ENCODE data around the gene TBCEL.

Gene TBCEL

GRCh38 chr11:121071846-121072450 is 48.0 kb downstream of the TBCEL start:
- Histone ChIP-seq H3K4me1 (ENCODE audit: control insufficient read depth, low read length) (no peaks in the 10 kb centered on the region), H3K79me2 (ENCODE audit: control insufficient read depth, low read length) (no peaks in the 10 kb centered on the region), H3K4me2 (ENCODE audit: low read length) (no peak overlapping the region), H3F3A (ENCODE audit: control insufficient read depth, insufficient read depth) (no peaks in the 10 kb centered on the region), H3K36me3 (ENCODE audit: control insufficient read depth, low read length) (peaks cover 4% of the 10 kb centered on the region), H3K27ac (ENCODE audit: low read depth, low read length) (no peak overlapping the region), H3K27me3 (ENCODE audit: control insufficient read depth, low read length) (no peaks in the 10 kb centered on the region), H3K9me2 (replicated peaks; ENCODE audit: control insufficient read depth, low read length) (no peaks in the 10 kb centered on the region), H4K20me1 (ENCODE audit: control insufficient read depth, insufficient read depth, low read depth, low read length) (no peaks in the 10 kb centered on the region), H3K4me3 (ENCODE audit: low read length) (no peak overlapping the region), H3K9me3 (ENCODE audit: control insufficient read depth, insufficient read depth, low read length) (no peaks in the 10 kb centered on the region)
- TF ChIP-seq EZH2phosphoT487 (IDR thresholded peaks at IDR 0.05; ENCODE audit: borderline replicate concordance, low read length) = no peak
- no peak for TF ChIP-seq CTCF (IDR thresholded peaks at IDR 0.05; ENCODE audit: low read depth, low read length, poor library complexity, severe bottlenecking)

DNA sequence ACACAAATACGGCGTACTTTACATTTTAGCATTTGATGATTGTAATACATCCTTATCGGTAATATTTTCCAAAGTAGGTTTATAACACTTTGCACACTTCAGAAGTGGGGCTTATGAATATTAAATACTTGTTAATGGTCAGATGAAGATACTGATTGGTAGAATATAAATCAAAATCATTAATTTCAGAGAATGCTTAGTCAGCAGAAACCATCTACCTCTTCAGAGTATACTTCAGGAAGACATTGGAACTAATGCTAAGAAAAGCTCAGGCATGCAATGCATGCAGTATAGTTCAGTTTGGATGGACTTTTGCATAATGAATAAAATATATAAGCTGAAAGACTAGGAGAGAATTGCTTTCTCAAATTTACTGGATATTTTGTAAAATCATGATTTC is 57.4 kb downstream of the TBCEL start:
- Histone ChIP-seq H3K9me2 (replicated peaks; ENCODE audit: control insufficient read depth, low read length) (no peaks in the 10 kb centered on the region), H4K20me1 (ENCODE audit: control insufficient read depth, insufficient read depth, low read depth, low read length) (no peaks in the 10 kb centered on the region), H3K36me3 (ENCODE audit: control insufficient read depth, low read length) (no peaks in the 10 kb centered on the region; the same call in 1 of the 2 replicates), H3K27me3 (ENCODE audit: control insufficient read depth, low read length) (no peaks in the 10 kb centered on the region), H3K79me2 (ENCODE audit: control insufficient read depth, low read length) (no peaks in the 10 kb centered on the region), H3K4me2 (ENCODE audit: low read length) (no peak overlapping the region), H3K27ac (ENCODE audit: low read depth, low read length) (no peak overlapping the region), H3K4me1 (ENCODE audit: control insufficient read depth, low read length) (no peaks in the 10 kb centered on the region), H3K4me3 (ENCODE audit: low read length) (no peak overlapping the region), H3K9me3 (ENCODE audit: control insufficient read depth, insufficient read depth, low read length) (no peaks in the 10 kb centered on the region), H3F3A (ENCODE audit: control insufficient read depth, insufficient read depth) (no peaks in the 10 kb centered on the region)
- no peak for TF ChIP-seq EZH2phosphoT487 (IDR thresholded peaks at IDR 0.05; ENCODE audit: borderline replicate concordance, low read length)
- no peak for TF ChIP-seq CTCF (IDR thresholded peaks at IDR 0.05; ENCODE audit: low read depth, low read length, poor library complexity, severe bottlenecking)

DNA sequence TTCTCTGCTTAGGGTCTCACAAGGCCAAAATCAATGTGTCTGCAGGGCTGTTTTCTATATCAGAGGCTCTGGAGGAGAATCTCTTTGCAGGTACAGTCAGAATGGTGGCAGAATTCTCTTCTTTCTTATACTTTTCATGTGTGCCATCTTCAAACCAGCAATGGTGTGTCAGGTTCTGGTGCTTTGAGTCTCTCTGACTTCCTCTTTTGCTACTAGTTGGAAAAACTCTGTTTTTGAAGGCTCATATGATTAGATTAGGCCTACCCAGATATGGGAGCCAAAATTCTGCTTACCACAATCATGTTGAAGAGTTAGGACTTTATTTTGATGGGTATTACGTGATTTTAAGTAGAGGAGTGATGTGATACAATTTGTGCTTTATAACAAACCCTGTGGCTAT is 58.3 kb downstream of the TBCEL start:
- Histone ChIP-seq H3K4me3 (ENCODE audit: low read length) (no peak overlapping the region), H3F3A (ENCODE audit: control insufficient read depth, insufficient read depth) (no peaks in the 10 kb centered on the region), H3K27ac (ENCODE audit: low read depth, low read length) (no peak overlapping the region), H4K20me1 (ENCODE audit: control insufficient read depth, insufficient read depth, low read depth, low read length) (no peaks in the 10 kb centered on the region), H3K27me3 (ENCODE audit: control insufficient read depth, low read length) (no peaks in the 10 kb centered on the region), H3K4me1 (ENCODE audit: control insufficient read depth, low read length) (no peaks in the 10 kb centered on the region), H3K9me2 (replicated peaks; ENCODE audit: control insufficient read depth, low read length) (no peaks in the 10 kb centered on the region), H3K4me2 (ENCODE audit: low read length) (no peak overlapping the region), H3K9me3 (ENCODE audit: control insufficient read depth, insufficient read depth, low read length) (no peaks in the 10 kb centered on the region), H3K36me3 (ENCODE audit: control insufficient read depth, low read length) (peaks cover 8% of the 10 kb centered on the region), H3K79me2 (ENCODE audit: control insufficient read depth, low read length) (no peaks in the 10 kb centered on the region)
- TF ChIP-seq EZH2phosphoT487 (IDR thresholded peaks at IDR 0.05; ENCODE audit: borderline replicate concordance, low read length) (no peak), CTCF (IDR thresholded peaks at IDR 0.05; ENCODE audit: low read depth, low read length, poor library complexity, severe bottlenecking) (no peak)

Measured in DOHH2 (cell line).